OCI-LY1 (cell line): ENCODE data around the gene SHOX.

Source experiments
- EZH2 ChIP-seq: fragments of 200-600 bp; sonication (generic), shearing (Covaris generic); IDR thresholded peaks from 2 replicates; pipeline ENCODE4 v1.8.0; 2017; ENCODE audit warnings: borderline replicate concordance, mixed run types, mild to moderate bottlenecking, antibody characterized with exemption, low read length, moderate library complexity, mixed read lengths
- TF ChIP-seq, protein P1 (sequence below): fragments of 200-600 bp; sonication (generic), shearing (Covaris generic); IDR thresholded peaks from 2 replicates; pipeline ENCODE4 v1.5.1; 2017; ENCODE audit warnings: mild to moderate bottlenecking, antibody characterized with exemption, low read length, moderate library complexity, mixed read lengths

DNA sequence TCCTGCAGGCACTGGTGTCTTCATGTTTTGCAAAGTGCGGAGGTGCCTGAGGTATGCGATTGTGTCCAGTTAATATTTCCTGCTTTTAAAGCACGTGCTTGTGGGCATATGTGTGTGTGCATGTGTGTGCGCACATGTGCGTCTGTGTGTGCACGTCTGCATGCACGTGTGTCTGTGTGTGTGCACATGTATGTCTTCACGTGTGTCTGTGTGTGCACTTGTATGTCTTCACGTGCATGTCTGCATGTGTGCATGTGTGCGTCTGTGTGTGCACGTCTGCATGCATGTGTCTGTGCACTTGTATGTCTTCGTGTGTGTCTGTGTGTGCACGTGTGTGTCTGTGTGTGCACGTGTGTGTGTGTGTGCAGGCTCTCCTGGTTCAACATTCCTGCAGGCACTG is 49.5 kb downstream of the SHOX start:
- TF ChIP-seq, protein P1, sequence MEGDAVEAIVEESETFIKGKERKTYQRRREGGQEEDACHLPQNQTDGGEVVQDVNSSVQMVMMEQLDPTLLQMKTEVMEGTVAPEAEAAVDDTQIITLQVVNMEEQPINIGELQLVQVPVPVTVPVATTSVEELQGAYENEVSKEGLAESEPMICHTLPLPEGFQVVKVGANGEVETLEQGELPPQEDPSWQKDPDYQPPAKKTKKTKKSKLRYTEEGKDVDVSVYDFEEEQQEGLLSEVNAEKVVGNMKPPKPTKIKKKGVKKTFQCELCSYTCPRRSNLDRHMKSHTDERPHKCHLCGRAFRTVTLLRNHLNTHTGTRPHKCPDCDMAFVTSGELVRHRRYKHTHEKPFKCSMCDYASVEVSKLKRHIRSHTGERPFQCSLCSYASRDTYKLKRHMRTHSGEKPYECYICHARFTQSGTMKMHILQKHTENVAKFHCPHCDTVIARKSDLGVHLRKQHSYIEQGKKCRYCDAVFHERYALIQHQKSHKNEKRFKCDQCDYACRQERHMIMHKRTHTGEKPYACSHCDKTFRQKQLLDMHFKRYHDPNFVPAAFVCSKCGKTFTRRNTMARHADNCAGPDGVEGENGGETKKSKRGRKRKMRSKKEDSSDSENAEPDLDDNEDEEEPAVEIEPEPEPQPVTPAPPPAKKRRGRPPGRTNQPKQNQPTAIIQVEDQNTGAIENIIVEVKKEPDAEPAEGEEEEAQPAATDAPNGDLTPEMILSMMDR = no peak
- TF ChIP-seq EZH2 = no peak
